Esophagus muscularis mucosa (tissue), 4 donors: ENCODE results near the gene FANCB. TPM values are rescaled to one million over a fixed set of nuclear protein-coding genes. Genes with fewer than 3 reads are reported as not detected.

Experiments used
- DNase-seq: peaks from one replicate; pipeline ENCODE4 v3.0.0-alpha.2; 2017; ENCODE audit errors: extremely low spot score
- H3K27ac ChIP-seq, 4 donors: fragments of 200-600 bp; sonication (generic); replicated peaks in 1 of 4; 1 replicate in 3 of 4; 2 replicates in 1 of 4; pipeline ENCODE4 v1.5.1; 2016 to 2019; ENCODE audit warnings: mild to moderate bottlenecking in 1 of 4
- H3K27me3 ChIP-seq, 4 donors: fragments of 200-600 bp; sonication (generic); one replicate each; pipeline versions ENCODE4 v1.5.1 to v1.6.0; 2016 to 2019
- H3K36me3 ChIP-seq, 4 donors: fragments of 200-600 bp; sonication (generic); one replicate each; pipeline ENCODE4 v1.5.1; 2016 to 2019
- H3K4me1 ChIP-seq, 4 donors: fragments of 200-600 bp; sonication (generic); one replicate each; pipeline ENCODE4 v1.5.1; 2016 to 2019
- H3K4me3 ChIP-seq, 4 donors: fragments of 200-600 bp; sonication (generic); 1 replicate in 2 of 4; 2 replicates in 2 of 4; pipeline ENCODE4 v1.5.1; 2016 to 2019; ENCODE audit warnings: mild to moderate bottlenecking in 4 of 4, moderate library complexity in 1 of 4
- H3K9me3 ChIP-seq, 4 donors: fragments of 200-600 bp; sonication (generic); 1 replicate in 3 of 4; 2 replicates in 1 of 4; pipeline ENCODE4 v1.5.1; 2016 to 2019
- EP300 ChIP-seq: sonication (generic); formaldehyde crosslinking; IDR thresholded peaks from one replicate; pipeline ENCODE4 v1.6.1; 2017; ENCODE audit warnings: antibody characterized with exemption
- POLR2A ChIP-seq: fragments of 450-650 bp; IDR thresholded peaks from one replicate; pipeline ENCODE4 v1.6.1; 2017; ENCODE audit warnings: antibody characterized with exemption, moderate library complexity, mild to moderate bottlenecking, low read depth
- POLR2AphosphoS5 ChIP-seq, 2 donors: sonication (generic); formaldehyde crosslinking; IDR thresholded peaks; one replicate each; pipeline ENCODE4 v1.6.1; 2017; ENCODE audit warnings: antibody characterized with exemption in 2 of 2
- WGBS: methylation state at CpG from one replicate; pipeline ENCODE4 v1.1.5; 2018; 5-methylcytosine and 5-hydroxymethylcytosine counted together
- intact Hi-C: fragments of 100-400 bp; cut with DNase I; formaldehyde crosslinking; loops from one replicate; pipeline ENCODE4 v1.15.1; 2023
- total RNA-seq, 4 donors: library from RNA; depleted of rRNA; stranded (reverse); fragments of >200 nt; gene quantifications; one replicate each; pipeline versions ENCODE4 v1.1.0 to v1.2.1, GENCODE V29; 2016
- TF ChIP-seq, protein P1 (sequence below), 3 experiments: fragments of 200-600 bp in 2 of 3; fragments of 450-650 bp in 1 of 3; sonication (generic) in 2 of 3; IDR thresholded peaks; one replicate each; pipeline ENCODE4 v1.5.1; 2017 to 2019; ENCODE audit warnings: antibody characterized with exemption in 3 of 3, mild to moderate bottlenecking in 2 of 3, moderate library complexity in 1 of 3

FANCB gene
- total RNA-seq, 4 donors from 2014 or later = 0.33 to 1.3 (median 0.85) TPM

DNA sequence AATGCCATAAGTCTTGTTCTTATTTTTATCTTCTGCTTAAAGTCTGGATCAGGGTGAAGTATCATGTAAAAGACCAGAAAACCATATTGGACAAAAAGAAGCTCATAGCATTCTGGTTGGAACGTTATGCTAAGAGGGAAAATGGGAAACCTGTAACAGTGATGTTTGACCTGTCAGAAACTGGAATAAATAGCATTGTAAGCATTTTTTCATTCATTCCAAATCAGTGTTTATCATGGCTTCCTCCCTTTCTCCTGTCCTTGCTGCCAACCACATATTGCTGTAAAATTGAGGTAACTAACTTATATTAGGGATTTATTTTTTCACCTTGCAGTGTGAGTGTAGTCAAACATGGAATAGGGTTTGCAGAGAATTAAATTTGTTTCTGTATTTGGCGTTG, 24.2 kb upstream of the FANCB start:
- no peak overlapping the region for H3K27ac ChIP-seq
- intact Hi-C loops = no loop called here
- H3K9me3 ChIP-seq = no peaks in the 10 kb centered on the region
- no peak overlapping the region for H3K4me3 ChIP-seq
- H3K36me3 ChIP-seq = peaks cover 0 to 4% (median 0%) of the 10 kb centered on the region in 4 donors
- 74% methylated on average over 2 of the region's 2 CpGs for WGBS
- TF ChIP-seq POLR2A (no peak), EP300 (no peak), POLR2AphosphoS5 (IDR thresholded peaks at IDR 0.05) (no peak)
- TF ChIP-seq, protein P1, sequence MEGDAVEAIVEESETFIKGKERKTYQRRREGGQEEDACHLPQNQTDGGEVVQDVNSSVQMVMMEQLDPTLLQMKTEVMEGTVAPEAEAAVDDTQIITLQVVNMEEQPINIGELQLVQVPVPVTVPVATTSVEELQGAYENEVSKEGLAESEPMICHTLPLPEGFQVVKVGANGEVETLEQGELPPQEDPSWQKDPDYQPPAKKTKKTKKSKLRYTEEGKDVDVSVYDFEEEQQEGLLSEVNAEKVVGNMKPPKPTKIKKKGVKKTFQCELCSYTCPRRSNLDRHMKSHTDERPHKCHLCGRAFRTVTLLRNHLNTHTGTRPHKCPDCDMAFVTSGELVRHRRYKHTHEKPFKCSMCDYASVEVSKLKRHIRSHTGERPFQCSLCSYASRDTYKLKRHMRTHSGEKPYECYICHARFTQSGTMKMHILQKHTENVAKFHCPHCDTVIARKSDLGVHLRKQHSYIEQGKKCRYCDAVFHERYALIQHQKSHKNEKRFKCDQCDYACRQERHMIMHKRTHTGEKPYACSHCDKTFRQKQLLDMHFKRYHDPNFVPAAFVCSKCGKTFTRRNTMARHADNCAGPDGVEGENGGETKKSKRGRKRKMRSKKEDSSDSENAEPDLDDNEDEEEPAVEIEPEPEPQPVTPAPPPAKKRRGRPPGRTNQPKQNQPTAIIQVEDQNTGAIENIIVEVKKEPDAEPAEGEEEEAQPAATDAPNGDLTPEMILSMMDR (IDR thresholded peaks at IDR 0.05) = no peak
- DNase-seq = no peak
- H3K27me3 ChIP-seq = no peaks in the 10 kb centered on the region
- H3K4me1 ChIP-seq = no peaks in the 10 kb centered on the region

- no peaks in the 10 kb centered on the region for H3K9me3 ChIP-seq
- H3K4me3 ChIP-seq = no peak overlapping the region
- DNase-seq = no peak
- no peak overlapping the region for H3K27ac ChIP-seq
- H3K27me3 ChIP-seq = no peaks in the 10 kb centered on the region
- H3K36me3 ChIP-seq = peaks cover 0 to 4% (median 0%) of the 10 kb centered on the region in 4 donors
- no peaks in the 10 kb centered on the region for H3K4me1 ChIP-seq
- intact Hi-C loops = no loop called here
- 98% methylated on average over 2 of the region's 2 CpGs for WGBS
- TF ChIP-seq, protein P1 (IDR thresholded peaks at IDR 0.05) = no peak
- no peak for TF ChIP-seq EP300
- TF ChIP-seq POLR2A = no peak
- TF ChIP-seq POLR2AphosphoS5 (IDR thresholded peaks at IDR 0.05) = no peak
Observed at GRCh38 chrX:14896273-14896672, 23.4 kb upstream of the FANCB start.

- H3K4me1 ChIP-seq = no peaks in the 10 kb centered on the region
- no peaks in the 10 kb centered on the region for H3K36me3 ChIP-seq
- no peaks in the 10 kb centered on the region for H3K27me3 ChIP-seq
- no peak for DNase-seq
- no peak overlapping the region for H3K4me3 ChIP-seq
- TF ChIP-seq EP300 (no peak), POLR2AphosphoS5 (IDR thresholded peaks at IDR 0.05) (no peak), POLR2A (no peak)
- TF ChIP-seq, protein P1 (IDR thresholded peaks at IDR 0.05) = no peak
- intact Hi-C loops = no loop called here
- WGBS = 59% methylated on average over 3 of the region's 3 CpGs
- no peak overlapping the region for H3K27ac ChIP-seq
- H3K9me3 ChIP-seq = no peaks in the 10 kb centered on the region
Observed at GRCh38 chrX:14886252-14886651, 13.4 kb upstream of the FANCB start.

DNA sequence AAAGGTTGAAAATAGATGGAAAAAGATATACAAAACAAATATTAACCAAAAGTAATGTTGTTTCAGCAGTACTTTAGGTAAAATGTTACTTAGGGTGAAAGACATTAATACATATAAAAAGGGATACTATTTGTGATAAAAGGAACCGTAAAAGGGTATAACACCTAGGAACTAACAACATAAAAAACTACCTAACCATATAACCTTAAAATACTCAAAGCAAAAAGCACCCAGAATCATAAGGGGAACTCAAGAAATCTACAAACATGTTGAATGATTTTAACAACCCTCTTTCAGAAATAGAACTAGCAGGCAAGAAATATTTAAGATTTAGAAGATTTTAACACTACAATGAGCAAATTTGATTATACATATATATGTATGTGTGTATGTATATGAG, 11.8 kb upstream of the FANCB start:
- WGBS = 84% methylated on average over 1 of the region's 1 CpG
- Histone ChIP-seq H3K9me3 (no peaks in the 10 kb centered on the region), H3K4me3 (no peak overlapping the region), H3K27me3 (no peaks in the 10 kb centered on the region), H3K36me3 (no peaks in the 10 kb centered on the region), H3K27ac (no peak overlapping the region), H3K4me1 (no peaks in the 10 kb centered on the region)
- DNase-seq = no peak
- intact Hi-C loops = no loop called here
- TF ChIP-seq POLR2AphosphoS5 (IDR thresholded peaks at IDR 0.05) = no peak
- no peak for TF ChIP-seq POLR2A
- TF ChIP-seq, protein P1 (IDR thresholded peaks at IDR 0.05) = no peak
- no peak for TF ChIP-seq EP300

DNA sequence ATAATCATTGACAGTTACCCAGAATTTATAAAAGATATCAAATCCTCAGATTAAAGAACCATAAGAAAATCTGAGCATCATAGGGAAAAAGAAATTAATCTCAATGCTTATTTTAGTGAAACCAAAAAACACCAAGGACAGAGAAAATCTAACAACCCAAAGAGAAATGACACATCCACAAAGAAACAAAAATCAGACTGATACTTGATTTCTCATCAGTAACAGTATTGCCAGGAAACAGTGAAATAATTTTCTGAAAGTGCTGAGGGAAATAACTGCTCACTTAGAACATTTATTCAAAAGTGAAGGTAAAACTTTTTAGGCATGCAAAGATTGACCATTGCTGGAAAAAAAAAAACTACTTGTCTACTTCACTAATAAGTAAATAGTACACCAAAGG, 11.0 kb upstream of the FANCB start:
- H3K4me3 ChIP-seq = no peak overlapping the region
- H3K4me1 ChIP-seq = no peaks in the 10 kb centered on the region
- H3K27ac ChIP-seq = no peak overlapping the region
- no peaks in the 10 kb centered on the region for H3K27me3 ChIP-seq
- no peaks in the 10 kb centered on the region for H3K9me3 ChIP-seq
- H3K36me3 ChIP-seq = no peaks in the 10 kb centered on the region
- no peak for TF ChIP-seq POLR2A
- no peak for DNase-seq
- intact Hi-C loops = no loop called here
